Embryonic facial prominence (tissue), 1 donor: ENCODE measurements around the gene UTP11.

ENCODE experiments used
- DNase-seq: peaks from one replicate; pipeline ENCODE4 v3.0.0-alpha.2; 2016; ENCODE audit errors: extremely low spot score

UTP11 gene

GRCh38 chr1:38003261-38004250 lies 9.0 kb upstream of the UTP11 start:
- DNase-seq, result no peak

DNA sequence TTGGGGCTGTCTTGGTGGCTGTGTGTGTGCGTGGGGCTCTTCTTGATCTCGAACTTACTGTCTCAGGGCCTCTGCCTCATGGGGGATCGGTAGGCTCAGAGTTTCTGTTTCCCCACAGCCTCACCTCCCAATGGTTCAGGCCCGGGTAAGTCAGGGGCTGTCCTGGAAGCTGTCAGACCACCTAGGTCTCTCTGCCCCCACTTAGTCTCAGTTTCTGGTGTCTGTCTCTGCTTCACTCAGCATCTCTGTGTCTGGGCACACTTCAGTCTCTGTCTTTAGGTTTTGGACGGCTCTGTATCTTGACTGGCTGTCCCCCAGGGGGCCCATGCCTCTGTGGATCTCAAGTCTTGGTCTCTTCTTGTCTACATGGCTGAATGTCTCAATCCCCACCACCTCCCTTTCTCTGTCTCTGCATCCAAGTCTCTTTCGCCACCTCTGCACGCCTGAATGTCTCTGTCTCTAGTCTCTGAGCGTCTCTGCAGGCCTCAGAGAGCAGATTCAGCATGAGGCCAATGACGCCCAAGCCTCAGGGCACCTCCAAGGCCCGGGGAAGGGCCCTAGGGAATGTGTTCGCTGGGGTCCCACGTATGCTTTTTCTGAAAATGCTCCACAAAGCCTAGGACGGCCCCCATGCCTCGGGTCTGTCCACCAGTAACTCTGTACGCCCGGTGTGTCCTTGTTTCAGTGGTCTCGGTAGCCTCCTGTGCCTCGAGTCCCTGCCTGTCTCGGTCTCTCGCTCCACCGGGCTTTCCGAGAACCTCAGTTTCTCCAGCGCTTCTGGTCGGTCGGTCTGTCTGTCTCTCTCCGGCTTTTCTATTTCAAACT lies 8.0 kb upstream of the UTP11 start:
- DNase-seq, result no peak

DNA sequence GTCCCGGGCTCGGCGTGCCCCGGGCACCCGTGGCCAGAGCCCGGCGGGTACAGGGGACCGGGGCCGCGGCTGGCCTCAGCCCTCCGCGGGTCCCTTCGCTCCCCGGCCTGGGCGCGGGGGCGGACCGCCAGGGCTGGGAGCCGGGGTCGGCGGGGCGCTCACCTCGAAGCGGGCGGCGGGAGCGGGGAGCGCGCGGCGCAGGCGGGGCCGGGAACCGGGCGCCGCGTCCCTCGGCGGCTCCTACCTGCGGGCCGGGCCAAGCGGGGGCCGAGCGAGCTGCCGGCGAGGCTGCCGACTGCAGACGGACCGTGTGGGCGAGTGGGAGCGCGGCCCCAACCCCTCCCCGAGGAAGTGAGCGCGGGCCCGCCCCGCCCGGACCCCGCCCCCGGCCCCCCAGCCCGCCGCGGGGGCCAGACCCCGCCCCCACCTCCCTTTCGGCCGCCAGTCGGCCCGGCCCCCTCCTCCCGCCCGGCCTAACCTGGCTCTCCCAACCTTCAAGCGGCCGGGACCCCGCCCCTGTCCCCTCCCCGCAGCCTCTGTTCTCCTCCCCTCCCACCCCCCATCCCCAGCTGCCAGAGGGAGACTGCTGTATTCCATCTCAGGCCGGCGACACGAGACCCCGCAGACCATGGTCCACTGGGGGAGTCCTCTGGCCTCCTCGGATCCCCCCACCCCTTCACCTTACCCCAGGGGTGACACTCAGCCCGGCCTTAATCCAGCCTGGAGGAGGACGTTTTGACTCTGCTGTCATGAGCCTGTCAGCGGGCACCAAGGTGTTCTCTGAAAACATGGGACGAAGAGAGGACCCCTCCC lies 7.1 kb upstream of the UTP11 start, which contains the start of gene FHL3:
FHL3 (minus strand) TSS at position 320 of the 813 bp plus-strand sequence. CDS start 6,102 bp downstream, outside the sequence.
- DNase-seq, result no peak

DNA sequence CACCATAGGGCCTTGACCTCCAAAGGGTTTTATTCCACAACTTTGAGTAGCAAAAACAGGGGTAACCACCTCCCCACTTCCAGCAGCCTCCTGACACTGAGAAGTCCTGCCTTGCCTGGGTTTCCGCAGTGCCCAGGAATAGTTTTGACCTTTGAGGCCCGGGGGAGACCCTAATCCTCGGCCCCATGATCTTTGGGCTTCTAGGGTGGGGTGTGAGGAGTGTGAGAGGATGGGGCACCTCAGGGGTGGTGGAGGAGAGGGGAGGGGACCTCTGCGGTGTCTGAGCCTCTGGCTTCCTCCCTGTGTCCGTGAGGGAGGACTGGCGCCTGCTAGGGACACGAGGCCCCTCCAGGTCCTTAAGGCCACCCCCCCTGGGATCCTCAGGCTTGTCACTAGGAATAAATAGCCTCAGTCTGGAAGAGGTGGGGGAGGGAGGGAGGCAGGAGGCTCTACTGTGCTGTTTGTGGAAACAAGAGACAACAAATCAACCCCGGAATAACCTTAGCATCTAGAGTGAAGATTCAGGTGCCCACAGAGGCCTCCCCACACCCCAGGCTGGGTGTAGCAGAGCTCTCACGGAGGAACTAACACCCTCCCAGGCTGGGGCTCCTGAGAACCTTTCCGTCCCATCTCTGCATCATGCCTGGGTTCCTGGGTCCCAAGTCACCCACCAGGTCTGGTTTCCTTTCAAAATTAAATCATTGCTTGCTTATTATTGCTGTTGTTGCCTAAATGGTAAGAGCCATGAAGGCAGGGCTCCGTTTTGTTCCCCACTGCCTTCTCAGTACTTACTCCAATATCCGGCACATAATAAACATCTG lies 6.3 kb upstream of the UTP11 start:
- no peak for DNase-seq

DNA sequence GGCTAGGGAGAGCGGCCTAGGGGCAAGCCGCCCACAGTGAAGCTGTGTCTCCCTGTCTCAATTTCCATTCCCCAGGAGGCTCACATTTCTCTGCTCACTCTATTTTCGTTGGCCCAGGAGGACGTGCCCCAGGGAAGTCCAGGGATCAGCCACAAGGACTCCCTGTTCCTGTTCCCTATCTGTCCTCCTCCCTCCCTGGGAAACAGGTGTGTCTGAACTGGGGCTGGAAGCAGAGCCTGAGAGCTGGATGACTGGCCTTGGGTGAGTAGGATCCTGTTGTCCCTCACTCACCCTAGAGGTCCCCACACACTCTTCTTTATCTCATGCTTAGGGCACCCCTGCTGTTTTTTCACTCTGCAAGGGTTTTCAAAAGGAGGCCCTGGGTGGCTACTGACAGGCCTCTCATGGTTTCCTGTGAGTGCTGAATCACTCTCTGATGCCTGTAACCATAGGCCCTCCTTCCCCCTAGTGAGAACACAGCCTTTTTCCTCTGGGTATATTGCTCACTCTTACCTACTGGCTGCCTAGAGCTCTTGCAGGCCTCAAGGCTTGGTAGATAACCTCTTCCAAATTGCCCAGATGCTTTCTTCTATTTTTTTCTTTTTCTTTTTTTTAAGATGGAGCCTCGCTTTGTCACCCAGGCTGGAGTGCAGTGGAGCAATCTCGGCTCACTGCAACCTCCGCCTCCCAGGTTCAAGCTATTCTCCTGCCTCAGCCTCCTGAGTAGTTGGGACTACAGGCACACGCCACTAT lies 3.3 kb upstream of the UTP11 start:
- DNase-seq, result no peak

DNA sequence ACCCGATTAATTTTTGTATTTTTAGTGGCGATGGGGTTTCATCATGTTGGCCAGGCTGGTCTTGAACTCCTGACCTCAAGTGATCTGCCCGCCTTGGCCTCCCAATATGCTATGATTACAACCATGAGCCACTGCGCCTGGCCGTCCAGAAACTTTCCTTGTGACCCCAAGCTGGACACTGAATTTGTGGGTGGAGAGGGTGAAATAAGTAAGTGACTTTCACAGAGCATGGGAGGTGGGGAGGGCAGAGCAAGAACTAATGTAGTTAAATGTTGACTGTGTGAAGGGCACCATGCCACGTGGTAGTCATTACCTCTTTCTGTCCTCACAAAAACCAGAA lies 2.7 kb upstream of the UTP11 start:
- DNase-seq, result no peak

GRCh38 chr1:38013227-38013622 lies 691 bp downstream of the UTP11 start:
- DNase-seq, result no peak

GRCh38 chr1:38014171-38014570 lies 1.6 kb downstream of the UTP11 start:
- DNase-seq, result no peak

DNA sequence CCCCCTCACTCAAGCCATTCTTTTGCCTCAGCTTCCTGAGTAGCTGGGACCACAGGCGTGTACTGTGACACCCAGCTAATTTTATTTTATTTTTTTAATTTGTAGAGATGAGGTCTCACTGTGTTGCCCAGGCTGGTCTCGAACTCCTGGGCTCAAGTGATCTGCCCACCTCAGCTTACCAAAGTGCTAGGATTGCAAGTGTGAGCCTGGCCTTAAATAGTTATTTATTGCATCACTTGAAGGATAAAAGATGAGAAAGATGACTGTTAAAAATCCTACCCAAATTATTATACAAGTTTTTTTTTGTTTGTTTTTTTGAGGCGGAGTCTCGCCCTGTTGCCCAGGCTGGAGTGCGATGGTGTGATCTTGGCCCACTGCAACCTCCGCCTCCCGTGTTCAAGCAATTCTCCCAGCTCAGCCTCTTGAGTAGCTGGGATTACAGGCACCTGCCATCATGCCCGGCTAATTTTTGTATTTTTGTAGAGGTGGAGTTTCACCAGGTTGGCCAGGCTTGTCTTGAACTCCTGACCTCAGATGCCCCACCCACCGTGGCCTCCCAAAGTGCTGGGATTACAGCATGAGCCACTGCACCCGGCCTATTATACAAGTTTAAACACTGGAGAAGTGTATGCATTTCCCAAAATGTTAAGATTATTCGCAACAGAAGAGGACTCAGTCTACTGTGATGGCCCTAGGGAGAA lies 2.3 kb downstream of the UTP11 start:
- DNase-seq, result no peak

DNA sequence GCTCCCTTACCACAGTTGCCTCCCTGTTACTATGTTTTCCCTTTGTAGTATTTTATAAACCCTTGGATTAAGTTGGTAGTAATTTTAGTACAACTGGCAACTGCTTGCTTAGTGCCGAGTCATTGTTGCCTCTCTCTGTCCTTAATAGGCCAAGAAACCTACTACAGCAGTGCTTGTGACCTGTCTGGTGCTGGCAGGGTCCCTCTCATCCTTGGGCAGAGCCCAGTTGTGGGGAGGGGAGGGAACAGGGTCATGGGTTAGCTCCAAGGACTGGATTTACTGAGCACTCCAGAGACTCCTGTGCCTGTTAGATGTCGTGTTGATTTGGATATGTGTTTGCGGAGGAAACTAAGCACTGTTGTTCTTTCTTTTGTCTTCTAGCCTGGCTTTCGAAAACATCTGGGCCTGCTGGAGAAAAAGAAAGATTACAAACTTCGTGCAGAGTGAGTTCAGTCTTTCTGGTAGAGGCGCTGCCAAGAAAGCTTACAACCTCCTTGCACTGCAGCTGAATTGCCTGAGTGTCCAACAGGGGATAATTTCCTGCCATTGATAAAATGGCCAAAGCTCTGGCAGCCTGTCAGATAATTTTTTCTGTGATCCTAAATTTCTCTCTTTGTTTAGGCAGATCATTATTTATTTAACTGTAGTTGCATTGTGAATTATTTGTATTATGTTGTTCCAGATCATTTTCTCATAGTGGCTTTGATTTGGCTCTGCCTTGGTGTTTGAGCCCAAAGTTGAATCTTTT lies 3.6 kb downstream of the UTP11 start:
- DNase-seq, result no peak

- no peak for DNase-seq
These were observed 6.4 kb downstream of the UTP11 start for GRCh38 chr1:38018864-38019343.

- no peak for DNase-seq
These were observed 7.9 kb downstream of the UTP11 start for GRCh38 chr1:38020396-38020795.

DNA sequence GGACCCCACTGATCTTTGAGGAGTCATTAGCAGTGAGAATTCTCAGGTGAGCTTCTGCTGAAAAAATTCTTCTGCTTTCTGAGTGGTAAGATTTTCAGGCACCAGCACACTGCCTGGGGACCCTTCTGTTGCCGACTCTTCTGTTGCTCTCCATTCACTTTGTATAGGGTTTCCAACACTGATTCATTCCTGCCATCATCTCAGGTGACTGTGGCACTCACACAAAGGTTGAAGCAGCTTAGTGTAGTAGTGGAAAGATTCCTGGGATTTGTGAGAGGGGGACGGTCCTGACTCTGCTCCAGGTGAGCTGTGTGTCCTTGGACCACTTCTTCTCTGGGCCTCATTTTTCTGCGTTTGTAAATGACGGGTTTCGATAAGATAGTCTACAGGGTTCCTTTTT lies 9.4 kb downstream of the UTP11 start:
- no peak for DNase-seq

GRCh38 chr1:38022810-38023209 lies 10.3 kb downstream of the UTP11 start:
- DNase-seq, result no peak

DNA sequence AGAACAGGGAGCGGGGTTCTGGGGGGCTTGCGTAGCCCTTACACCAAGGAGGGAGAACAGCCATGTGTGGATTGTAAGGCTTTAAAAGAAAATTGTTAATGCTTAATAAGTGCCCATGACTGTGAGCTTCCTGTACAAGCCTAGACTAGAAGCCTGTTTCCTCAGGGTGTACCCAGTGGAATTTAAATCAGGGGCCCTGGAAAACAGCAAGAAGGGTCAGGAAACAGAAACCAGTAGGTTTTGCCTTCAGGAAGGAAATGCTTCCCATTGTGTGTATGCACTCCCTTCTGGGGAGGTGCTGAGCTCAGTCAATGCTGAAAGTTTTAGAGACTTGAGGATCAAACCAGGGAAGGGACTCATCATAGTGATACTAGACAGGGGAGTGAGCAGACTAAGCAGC lies 12.7 kb downstream of the UTP11 start:
- no peak for DNase-seq

GRCh38 chr1:38025664-38026063 lies 13.1 kb downstream of the UTP11 start:
- DNase-seq, result no peak

GRCh38 chr1:38026592-38027200 lies 14.2 kb downstream of the UTP11 start:
- no peak for DNase-seq
